GM18870 (cell line): ENCODE measurements around the gene PHRF1.
"Not testable (repeated sequence)": the region's sequence is repeated elsewhere in the genome, so short reads cannot be mapped to it uniquely, and the experiment has no call there.

Source experiments
- ATAC-seq: cut with Tn5 transposase; IDR thresholded peaks from one replicate; pipeline ENCODE4 v1.9.1; 2021; ENCODE audit warnings: moderate library complexity; ENCODE audit not compliant: unreplicated experiment

The PHRF1 gene

DNA sequence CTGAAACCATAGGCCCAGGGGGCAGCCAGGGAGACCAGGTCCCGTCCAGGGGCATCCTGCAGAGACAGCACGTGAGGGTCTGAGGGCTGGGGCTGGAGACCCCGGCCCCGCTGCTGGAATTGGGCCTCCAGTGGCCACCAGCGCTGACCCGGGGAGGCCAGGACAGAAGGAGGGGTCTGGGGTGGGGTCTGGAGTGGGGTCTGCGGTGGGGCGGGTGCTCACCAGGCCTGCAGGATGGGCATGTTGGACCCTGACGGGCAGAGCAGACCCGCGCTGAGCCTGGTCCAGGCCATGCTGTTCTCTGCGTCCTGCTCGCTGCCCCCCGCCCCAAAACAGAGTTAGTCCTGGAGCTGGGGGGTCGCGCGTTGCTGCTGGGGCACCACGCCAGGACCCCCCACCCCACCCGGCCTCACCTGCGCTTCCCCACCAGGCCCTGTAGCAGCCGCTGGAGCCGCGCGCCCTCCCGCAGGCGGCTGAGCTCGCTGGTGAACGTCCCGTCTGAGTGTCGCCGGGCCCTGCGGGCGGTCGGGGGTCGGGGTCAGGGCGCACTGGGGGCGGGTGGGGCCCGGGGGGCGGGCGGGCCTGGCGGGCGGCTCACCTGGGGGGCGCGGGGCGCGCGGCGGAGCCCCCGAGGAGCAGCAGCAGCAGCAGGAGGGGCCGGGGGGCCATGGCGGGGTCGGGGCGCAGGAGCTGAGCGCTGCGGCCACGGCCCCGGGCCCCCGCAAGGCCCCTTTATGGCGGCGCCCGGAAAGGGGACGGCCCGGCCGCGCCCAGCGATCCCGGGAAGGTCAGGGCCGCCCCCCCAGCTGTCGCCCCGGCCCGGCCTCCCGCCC lies 50.4 kb downstream of the PHRF1 start, which contains the start of gene SCT:
SCT (minus strand) TSS at position 707 of the 833 bp plus-strand sequence; CDS start at position 669, 38 bp downstream.
- ATAC-seq, result no peak

DNA sequence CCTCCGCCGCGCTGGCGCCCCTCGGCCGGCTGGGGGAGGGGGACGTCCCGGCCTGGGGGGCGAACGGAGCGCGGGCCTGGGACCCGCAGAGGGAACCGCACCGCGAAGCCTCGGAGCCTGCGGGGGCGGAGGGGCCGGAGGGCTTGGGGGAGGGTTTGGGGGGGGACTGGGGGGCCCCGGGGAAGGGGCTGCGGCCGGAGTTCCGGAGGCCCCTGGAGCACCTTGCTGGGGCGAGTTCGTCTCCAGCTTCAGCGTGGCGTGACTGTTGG lies 51.0 kb downstream of the PHRF1 start:
- no peak for ATAC-seq

DNA sequence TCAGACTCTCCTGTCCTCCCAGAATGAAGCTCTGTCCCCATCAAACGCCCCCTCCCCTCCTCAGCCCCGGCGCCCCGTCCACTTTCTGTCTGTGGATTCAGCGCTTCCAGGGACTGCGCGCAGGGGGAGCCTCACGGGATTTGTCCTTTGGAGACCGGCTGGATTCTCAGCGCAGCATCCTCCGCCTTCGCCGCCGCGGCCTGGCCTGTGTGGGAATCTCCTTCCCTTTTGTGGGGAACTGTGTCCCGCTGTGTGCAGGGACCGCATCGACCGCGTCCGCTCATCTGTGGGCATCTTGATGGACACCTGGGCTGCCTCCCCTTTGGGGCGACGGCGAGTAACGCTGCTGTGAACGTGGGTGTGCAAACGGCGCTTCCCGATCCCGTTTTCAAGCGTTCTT lies 51.8 kb downstream of the PHRF1 start:
- no peak for ATAC-seq

DNA sequence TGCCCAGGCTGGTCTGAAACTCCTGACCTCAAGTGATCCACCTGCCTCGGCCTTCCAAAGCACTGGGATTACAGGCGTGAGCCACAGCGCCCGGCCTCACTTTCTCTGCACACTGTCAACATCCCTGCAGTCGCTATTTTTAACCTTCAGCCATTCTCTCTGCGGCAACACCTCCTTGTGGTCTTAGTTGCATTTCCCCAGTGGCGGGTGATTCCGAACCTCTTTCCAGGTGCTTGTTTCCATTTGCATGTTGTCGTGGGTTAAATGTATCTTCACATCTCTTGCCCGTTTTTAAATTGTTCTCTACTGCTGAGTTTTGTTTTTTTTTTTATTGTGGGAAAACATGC lies 52.9 kb downstream of the PHRF1 start:
- no peak for ATAC-seq

- no peak for ATAC-seq
Observed at GRCh38 chr11:630871-631270, 54.6 kb downstream of the PHRF1 start.

DNA sequence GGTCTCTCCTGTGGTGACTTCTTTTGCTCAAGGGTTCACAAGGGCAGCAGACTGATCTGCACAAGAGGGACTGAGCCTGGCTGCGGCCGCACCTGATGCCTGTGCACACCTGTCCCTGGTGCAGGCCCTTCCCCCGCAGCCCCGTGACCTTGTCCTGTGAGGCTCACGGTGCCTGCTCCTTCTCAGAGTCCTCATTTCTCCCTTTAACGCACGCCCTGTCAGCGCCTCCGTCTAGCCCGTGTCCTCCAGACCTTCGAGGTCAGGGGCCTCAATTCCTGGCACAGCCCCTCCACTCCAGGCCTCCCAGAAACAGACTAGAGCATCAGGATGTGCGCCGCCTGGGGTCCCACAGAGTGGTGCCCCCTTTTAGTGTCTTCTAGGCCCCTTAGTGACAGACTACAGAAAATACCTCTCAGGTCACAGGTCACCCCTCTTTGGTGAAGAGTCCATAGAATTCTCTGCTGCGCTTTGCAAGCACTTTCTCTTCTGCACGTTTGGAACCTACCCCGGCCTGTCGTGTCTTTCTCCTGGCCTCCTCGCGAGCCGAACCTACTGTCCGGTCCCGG lies 59.8 kb downstream of the PHRF1 start:
- no peak for ATAC-seq

DNA sequence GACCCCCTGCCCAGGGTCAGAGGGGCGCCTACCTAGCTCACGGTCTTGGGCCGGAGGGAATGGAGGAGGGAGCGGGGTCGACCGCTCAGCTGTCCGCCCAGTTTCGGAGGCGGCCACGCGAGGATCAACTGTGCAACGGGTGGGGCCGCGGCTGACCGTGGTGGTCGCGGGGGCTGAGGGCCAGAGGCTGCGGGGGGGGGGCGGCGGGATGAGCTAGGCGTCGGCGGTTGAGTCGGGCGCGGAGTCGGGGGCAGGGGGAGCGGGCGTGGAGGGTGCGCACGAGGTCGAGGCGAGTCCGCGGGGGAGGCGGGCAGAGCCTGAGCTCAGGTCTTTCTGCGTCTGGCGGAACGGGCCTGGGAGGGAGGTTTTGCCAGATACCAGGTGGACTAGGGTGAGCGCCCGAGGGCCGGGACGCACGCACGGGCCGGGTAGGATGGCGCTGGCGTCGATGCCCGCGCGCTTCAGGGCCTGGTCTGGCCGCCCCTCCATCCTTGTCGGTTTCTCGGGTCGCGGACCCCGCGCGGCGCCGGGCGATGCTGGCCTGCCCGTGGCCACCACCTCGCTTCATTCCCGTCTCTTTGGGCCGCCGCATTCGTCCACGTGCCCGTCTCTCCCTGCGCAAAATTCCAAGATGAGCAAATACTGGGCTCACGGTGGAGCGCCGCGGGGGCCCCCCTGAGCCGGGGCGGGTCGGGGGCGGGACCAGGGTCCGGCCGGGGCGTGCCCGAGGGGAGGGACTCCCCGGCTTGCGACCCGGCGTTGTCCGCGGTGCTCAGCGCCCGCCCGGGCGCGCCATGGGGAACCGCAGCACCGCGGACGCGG lies 60.5 kb downstream of the PHRF1 start, which contains the start of gene DRD4:
DRD4 (plus strand) TSS at position 759 of the 822 bp plus-strand sequence; CDS start at position 795, 36 bp downstream.
- ATAC-seq, result no peak

- no peak for ATAC-seq
Observed at GRCh38 chr11:637333-637592, 61.0 kb downstream of the PHRF1 start.

GRCh38 chr11:637593-638521 lies 61.6 kb downstream of the PHRF1 start:
- no peak for ATAC-seq

DNA sequence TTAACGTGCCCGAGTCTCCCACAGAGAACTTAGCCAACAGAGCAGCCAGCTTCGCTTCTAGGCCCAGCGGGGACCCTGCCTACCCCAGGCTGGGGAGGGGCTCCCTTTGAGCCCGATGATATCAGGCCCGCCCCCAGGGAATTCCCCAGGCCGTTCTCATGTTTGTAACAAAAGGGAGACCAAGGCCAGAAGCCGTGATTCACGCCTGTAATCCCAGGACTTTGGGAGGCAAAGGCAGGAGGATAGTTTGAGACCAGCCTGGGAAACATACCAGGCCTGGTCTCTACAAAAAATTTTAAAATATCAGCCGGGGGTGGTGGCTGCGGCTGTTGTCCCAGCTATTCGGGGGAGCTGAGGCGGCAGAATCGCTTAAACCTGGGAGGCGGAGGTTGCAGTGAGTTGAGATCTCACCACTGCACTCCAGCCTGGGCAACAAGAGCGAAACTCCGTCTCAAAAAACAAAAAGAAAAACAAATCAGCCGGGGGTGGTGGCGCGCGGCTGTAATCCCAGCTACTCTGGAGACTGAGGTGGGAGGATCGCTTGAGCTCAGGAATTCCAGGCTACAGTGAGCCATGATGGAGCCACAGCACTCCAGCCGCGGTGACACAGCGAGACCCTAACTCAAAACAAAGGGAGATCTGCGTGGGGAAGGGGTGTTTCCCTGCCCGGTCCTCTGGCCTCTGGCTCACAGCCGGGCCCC lies 62.5 kb downstream of the PHRF1 start:
- no peak for ATAC-seq

DNA sequence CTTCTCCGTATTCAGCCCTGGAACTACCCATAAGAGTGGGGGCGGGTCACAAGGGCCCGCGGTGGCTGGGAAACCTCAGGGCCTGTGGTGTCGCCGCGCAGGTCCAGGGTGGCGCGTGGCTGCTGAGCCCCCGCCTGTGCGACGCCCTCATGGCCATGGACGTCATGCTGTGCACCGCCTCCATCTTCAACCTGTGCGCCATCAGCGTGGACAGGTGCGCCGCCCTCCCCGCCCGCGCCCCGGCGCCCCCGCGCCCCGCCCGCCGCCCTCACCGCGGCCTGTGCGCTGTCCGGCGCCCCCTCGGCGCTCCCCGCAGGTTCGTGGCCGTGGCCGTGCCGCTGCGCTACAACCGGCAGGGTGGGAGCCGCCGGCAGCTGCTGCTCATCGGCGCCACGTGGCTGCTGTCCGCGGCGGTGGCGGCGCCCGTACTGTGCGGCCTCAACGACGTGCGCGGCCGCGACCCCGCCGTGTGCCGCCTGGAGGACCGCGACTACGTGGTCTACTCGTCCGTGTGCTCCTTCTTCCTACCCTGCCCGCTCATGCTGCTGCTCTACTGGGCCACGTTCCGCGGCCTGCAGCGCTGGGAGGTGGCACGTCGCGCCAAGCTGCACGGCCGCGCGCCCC lies 63.2 kb downstream of the PHRF1 start:
- no peak for ATAC-seq

GRCh38 chr11:640021-640706 lies 63.9 kb downstream of the PHRF1 start:
- no peak for ATAC-seq

DNA sequence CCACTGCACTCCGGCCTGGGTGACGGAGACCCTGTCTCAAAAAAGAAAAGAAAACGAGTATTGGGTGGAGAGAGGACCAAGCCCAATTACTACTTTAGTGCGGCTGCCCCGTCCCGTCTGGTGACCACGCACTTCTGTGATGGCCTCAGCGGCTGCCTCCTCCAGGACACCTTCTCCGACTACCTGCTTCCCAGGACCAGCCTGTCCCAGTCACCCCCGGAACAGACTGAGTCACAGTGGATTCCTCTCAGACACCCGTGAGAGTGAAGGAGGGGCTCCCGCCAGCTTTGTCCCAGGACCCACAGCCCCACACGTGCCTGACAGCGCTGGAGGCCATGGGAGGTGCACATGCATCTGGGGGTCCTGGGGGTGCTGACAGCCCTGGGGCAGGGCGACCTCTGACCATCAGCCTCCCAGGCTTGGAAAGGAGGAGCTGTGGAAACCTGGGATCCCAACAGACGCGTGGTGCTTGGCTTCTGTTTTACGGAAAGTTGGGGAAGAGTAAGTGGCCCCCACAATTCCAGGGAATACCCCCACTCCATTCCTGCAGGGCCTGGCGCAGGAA lies 65.6 kb downstream of the PHRF1 start:
- no peak for ATAC-seq

DNA sequence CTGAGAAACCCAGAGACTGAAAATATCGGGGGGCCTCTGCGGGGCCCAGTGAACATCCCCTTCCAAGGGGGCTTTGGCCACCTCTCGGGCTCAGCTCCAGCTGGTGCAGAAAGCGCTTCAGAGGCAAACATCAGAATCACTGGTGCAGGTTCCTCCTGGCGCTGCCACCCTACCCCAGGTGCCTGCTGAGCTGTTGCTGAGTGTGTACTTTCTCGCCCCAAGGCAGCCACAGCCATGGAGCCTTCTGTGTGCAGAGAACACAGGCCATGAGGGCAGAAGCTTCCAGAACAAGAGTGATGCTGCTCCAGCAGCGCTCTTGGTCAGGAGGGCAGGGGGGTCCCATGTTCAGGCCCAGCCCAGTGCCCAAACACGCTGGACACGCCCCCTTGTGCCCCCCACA lies 67.1 kb downstream of the PHRF1 start:
- ATAC-seq, result no peak

DNA sequence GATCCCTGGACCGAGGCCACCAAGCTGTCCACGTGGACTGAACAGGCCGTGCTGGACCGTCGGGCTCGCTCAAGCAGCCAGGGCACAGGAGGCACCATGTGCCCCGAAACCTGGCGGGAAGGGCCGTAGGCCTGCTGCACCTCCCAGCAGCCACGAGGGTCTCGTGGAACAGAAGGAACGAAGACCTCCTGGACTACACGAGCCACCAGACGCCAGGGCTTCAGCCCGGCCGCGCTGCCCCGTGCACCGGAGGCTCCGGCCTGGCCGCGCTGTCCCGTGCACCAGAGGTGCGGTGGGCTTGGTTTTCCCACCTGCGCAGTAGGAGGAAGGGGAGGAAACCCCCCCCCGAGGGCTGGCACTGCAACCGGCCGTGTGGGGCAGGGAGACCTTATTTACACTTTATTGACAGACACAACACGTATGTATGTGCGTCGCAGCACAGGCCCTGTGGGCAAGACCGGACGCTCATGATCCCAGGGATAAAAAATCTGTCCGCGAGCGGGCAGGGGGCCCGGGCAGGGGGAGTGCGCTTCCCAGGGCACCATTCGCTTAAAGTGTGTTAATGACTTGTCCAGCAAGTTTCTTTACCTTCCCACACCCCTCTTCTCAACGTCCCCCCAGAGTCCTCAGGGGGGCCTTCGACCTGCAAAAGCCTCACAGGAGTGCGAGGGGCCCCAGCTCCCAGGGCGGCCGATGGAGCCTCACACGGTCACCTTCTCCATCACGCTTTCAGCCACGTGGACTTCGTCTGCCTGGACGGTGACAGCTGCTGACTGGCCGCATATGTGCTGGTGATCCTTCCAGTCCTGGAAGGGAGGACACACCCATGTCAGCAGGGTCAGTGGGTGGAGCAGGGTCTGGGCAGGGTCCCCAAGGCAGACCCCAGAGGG lies 67.8 kb downstream of the PHRF1 start:
- no peak for ATAC-seq

DNA sequence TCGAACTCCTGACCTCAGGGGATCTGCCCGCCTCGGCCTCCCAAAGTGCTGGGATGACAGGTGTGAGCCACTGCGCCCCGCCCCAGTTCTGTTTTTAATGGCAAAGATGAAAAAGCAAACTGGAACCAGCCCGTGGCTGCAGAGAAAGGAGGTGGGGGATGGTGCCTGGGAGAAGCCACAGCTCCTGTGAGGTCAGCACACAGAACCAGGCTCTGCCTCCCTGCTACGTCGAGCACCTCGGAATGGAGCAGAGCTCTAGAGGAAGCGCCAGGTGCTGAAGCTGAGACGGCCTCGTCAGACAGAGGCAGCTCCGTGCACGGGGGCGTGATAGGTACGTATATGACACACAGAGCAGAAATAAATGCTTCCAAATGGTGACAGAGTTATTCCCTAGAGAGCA lies 69.3 kb downstream of the PHRF1 start:
- ATAC-seq, result no peak

GRCh38 chr11:646214-646613 lies 69.9 kb downstream of the PHRF1 start:
- no peak for ATAC-seq

DNA sequence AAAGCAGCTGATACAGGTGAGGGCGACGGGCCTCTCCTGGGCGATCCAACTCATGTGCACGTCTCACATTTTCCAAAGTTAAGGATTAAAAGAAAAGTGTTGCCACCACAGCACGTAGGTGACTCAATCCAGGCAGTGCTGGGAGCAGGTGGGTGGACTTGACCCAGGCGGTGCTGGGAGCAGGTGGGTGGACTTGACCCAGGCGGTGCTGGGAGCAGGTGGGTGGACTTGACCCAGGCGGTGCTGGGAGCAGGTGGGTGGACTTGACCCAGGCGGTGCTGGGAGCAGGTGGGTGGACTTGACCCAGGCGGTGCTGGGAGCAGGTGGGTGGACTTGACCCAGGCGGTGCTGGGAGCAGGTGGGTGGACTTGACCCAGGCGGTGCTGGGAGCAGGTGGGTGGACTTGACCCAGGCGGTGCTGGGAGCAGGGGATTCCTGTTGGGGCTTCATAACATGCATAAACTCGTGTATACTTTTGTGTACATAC lies 71.4 kb downstream of the PHRF1 start:
- not testable (repeated sequence) for ATAC-seq
